HG03439 (cell line): ENCODE measurements around the gene PGLYRP3.

ENCODE experiments used
- ATAC-seq: cut with Tn5 transposase; IDR thresholded peaks from one replicate; pipeline ENCODE4 v1.9.1; 2021; ENCODE audit warnings: mild to moderate bottlenecking, moderate library complexity; ENCODE audit not compliant: unreplicated experiment

Gene PGLYRP3

GRCh38 chr1:153262462-153263157 is 50.1 kb downstream of the PGLYRP3 start:
- ATAC-seq = no peak

- ATAC-seq = no peak
Measured at GRCh38 chr1:153262070-153262366, 50.7 kb downstream of the PGLYRP3 start.

DNA sequence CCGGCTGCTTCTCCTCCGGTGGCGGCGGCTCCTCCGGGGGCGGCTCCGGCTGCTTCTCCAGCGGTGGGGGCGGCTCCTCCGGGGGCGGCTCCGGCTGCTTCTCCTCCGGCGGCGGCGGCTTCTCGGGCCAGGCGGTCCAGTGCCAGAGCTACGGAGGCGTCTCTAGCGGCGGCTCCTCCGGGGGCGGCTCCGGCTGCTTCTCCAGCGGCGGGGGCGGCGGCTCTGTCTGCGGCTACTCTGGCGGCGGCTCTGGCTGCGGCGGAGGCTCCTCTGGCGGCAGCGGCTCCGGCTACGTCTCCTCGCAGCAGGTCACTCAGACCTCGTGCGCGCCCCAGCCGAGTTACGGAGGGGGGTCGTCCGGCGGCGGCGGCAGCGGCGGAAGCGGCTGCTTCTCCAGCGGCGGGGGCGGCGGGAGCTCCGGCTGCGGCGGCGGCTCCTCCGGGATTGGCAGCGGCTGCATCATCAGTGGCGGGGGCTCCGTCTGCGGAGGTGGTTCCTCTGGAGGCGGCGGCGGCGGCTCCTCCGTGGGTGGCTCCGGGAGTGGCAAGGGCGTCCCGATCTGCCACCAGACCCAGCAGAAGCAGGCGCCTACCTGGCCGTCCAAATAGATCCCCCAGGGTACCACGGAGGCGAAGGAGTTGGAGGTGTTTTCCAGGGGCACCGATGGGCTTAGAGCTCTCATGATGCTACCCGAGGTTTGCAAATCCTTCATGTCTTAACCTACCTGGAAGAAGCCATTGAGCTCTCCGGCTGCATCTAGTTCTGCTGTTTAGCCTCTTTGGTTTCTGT is 51.3 kb downstream of the PGLYRP3 start:
- ATAC-seq = no peak

DNA sequence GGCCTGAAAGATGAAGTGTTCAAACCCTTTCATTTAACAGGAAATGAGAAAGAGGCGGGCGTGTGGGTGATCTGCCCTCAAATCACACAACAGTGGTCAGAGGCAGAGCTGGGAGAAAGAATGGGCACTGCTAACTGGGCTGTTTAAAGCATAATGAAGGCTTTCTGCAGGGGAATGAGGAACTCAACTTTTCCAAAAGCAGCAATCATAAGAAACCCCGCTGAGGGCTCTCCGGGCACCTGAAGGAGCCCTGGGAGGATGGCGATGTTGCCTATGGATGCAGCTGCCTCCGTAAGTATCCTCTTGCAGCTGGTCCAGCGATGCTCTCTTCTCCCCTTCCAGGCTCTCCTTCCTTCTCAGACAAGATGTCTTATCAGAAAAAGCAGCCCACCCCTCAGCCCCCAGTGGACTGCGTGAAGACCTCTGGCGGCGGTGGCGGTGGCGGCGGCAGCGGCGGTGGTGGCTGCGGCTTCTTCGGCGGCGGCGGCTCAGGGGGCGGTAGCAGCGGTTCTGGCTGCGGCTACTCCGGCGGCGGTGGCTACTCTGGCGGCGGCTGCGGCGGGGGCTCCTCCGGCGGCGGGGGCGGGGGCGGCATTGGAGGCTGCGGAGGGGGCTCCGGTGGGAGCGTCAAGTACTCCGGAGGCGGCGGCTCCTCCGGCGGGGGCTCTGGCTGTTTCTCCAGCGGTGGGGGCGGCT is 52.0 kb downstream of the PGLYRP3 start:
- no peak for ATAC-seq

- ATAC-seq = no peak
Measured at GRCh38 chr1:153259387-153259786, 53.4 kb downstream of the PGLYRP3 start, which contains the start of gene LORICRIN. TSS of gene LORICRIN (plus strand) at chr1:153259687. CDS start at chr1:153260950, 1,263 bp downstream.

DNA sequence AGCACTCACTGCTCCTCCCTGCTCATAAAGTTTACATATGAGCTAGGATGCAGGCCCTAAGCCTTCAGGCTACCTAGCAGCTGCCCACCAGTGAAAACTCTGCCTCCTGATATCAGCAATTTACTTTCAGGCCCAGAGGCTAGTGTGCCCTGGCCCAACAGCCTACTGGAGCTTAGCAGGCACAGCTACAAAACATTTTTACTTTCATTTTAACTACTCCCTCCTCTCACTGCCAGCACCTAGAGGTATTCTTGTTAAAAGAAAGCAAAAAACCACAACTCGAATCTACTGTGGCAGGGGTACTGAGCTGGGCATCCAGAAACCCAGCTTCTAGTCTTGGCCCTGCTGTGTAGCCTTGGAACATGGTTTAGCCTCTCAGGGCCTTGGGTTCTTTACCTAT is 59.1 kb downstream of the PGLYRP3 start:
- ATAC-seq = no peak

- no peak for ATAC-seq
Measured at GRCh38 chr1:153253076-153253475, 59.7 kb downstream of the PGLYRP3 start.

DNA sequence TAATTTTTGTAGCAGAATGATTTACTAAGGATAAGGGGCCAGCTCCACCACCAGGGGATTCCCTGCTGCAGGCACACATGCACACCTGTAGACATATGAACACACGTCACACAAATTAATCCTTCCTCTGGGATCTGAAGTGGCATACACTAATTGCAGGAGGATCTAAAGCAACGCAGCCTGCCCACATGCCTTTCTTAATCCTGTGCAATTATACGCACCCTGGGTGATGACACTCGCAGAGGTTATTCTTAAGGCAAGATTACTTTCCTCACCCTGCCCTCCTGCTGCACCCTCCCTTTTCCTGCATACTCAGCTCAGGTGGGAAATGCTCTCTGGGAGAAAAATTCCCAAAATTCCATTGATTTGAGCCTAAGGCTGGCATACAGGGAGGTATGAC is 60.8 kb downstream of the PGLYRP3 start:
- no peak for ATAC-seq

GRCh38 chr1:153251562-153251961 is 61.2 kb downstream of the PGLYRP3 start:
- ATAC-seq = no peak

DNA sequence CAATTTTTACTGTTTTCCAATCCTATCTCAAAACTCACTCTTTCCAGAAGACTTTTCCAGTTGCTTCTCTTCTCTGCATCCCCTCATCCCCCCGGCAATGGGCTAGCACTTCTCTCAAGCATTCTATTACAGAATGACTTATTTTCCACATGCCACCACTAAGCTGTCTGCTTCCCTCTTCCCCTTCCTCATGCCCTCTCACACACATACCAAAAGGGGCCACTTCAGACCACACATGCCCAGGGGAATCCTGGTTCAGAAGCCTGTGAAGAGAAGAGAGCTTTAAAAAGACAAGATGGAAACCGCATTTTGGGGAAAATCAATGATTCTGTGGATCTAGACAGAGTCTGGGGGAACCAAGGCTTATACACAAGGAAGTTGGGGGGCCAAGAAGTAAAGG is 61.7 kb downstream of the PGLYRP3 start:
- ATAC-seq = no peak

- ATAC-seq = no peak
Measured at GRCh38 chr1:153250166-153250565, 62.6 kb downstream of the PGLYRP3 start.

DNA sequence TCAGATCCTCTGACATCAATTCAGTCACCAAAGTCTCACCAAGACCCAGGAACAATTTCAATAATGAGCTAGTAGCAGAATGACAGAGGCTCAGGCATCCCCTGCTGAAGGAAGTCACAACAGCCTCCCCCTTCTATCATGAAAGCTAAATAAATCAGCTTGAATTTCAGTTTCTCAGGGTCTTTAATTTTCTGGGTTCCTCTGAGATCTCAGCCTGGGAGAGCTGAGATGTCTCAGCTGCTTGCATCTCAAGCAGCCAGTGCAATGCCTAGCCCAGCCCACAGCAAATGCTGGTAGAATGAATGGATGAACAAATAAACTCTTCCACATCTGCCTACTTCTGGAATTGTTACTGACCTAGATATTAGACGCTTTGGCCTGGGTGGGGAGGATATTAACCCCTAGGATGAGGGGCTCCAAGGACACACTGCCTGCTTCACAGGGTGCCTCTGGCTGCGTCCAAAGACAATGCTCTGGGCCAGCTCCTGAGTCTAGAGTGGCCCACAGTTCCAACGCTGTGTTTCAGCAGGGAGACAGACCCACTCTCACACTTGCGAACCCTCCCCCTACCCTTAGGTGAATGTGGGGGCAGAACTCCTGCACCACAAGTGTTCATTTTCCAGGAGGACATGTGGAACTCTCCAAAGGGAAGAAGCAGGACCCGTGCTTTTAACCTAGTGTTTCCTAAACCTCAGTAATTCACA is 64.4 kb downstream of the PGLYRP3 start:
- ATAC-seq = no peak
